IMR-90 (cell line): ENCODE data around the gene EPB41L3. TPM values are rescaled to one million over a fixed set of nuclear protein-coding genes. Genes with fewer than 3 reads are reported as not detected.

Experiments used
- ATAC-seq: fragments of 200-7000 bp; cut with Tn5 transposase; 2 replicates; pipeline ENCODE4 v1.9.1; 2020; ENCODE audit warnings: low read depth, mild to moderate bottlenecking, moderate library complexity
- BruUV-seq: library from RNA; stranded (reverse); fragments of 400-500 nt; replicated peaks from 2 replicates; lab custom pipeline; 2021; lab: Mats Ljungman, UMichigan
- CTCF ChIA-PET: fragments of 300-600 bp; formaldehyde crosslinking; extraction: SDS; loops from one replicate; lab custom pipeline; 2021; ENCODE audit warnings: antibody characterized with exemption; lab: Yijun Ruan, JAX
- POLR2A ChIA-PET: fragments of 300-600 bp; sonication (Branson Sonifier 250); formaldehyde crosslinking; loops from one replicate; lab custom pipeline; 2022; ENCODE audit warnings: antibody characterized with exemption; ENCODE audit not compliant: unreplicated experiment; lab: Charles Lee
- DNase-seq: peaks from one replicate; pipeline ENCODE4 v3.0.0; 2013
- H2AFZ ChIP-seq: replicated peaks from 2 replicates; pipeline ENCODE3; 2013; ENCODE audit warnings: low read length, mild to moderate bottlenecking; ENCODE audit not compliant: poor library complexity
- H2AK5ac ChIP-seq: 2 replicates; pipeline ENCODE4 v1.6.1; 2013; ENCODE audit warnings: low read depth, low read length, inconsistent platforms
- H2AK9ac ChIP-seq: replicated peaks from 2 replicates; pipeline ENCODE3; 2013; ENCODE audit warnings: mild to moderate bottlenecking, low read depth, low read length, moderate library complexity; ENCODE audit not compliant: poor library complexity
- H2BK120ac ChIP-seq: 2 replicates; pipeline ENCODE4 v1.6.1; 2013; ENCODE audit warnings: low read depth, low read length, inconsistent platforms
- H2BK15ac ChIP-seq: 3 replicates; pipeline ENCODE4 v1.6.1; 2013; ENCODE audit warnings: low read depth, low read length, inconsistent platforms
- H2BK20ac ChIP-seq: 2 replicates; pipeline ENCODE4 v1.6.1; 2013; ENCODE audit warnings: low read depth, mild to moderate bottlenecking, inconsistent platforms, low read length, moderate library complexity
- H2BK5ac ChIP-seq: 2 replicates; pipeline ENCODE4 v1.6.1; 2013; ENCODE audit warnings: mild to moderate bottlenecking, low read depth, low read length, inconsistent platforms; ENCODE audit not compliant: poor library complexity, severe bottlenecking
- H3K14ac ChIP-seq: replicated peaks from 2 replicates; pipeline ENCODE4 v1.6.1; 2013; ENCODE audit warnings: low read depth, low read length, inconsistent platforms
- H3K18ac ChIP-seq: 2 replicates; pipeline ENCODE4 v1.6.1; 2013; ENCODE audit warnings: low read depth, low read length, control low read depth
- H3K23ac ChIP-seq: 2 replicates; pipeline ENCODE4 v1.6.1; 2013; ENCODE audit warnings: low read depth, low read length, inconsistent platforms
- H3K27ac ChIP-seq: 2 replicates; pipeline ENCODE4 v1.5.1; 2013; ENCODE audit warnings: mild to moderate bottlenecking, control low read depth, low read length; ENCODE audit not compliant: insufficient read depth
- H3K27me3 ChIP-seq: 2 replicates; pipeline ENCODE4 v1.6.1; 2013; ENCODE audit warnings: low read length; ENCODE audit not compliant: control insufficient read depth, insufficient read depth
- H3K36me3 ChIP-seq: 2 replicates; pipeline ENCODE4 v1.6.1; 2013; ENCODE audit warnings: low read length, mixed read lengths; ENCODE audit not compliant: control insufficient read depth, insufficient read depth
- H3K4ac ChIP-seq: 2 replicates; pipeline ENCODE4 v1.6.1; 2013; ENCODE audit warnings: low read depth, low read length, inconsistent platforms
- H3K4me1 ChIP-seq: 2 replicates; pipeline ENCODE4 v1.6.1; 2013; ENCODE audit warnings: low read length, mixed read lengths; ENCODE audit not compliant: control insufficient read depth, insufficient read depth
- H3K4me2 ChIP-seq: 2 replicates; pipeline ENCODE4 v1.6.1; 2013; ENCODE audit warnings: low read depth, mild to moderate bottlenecking, control low read depth, low read length, moderate library complexity
- H3K4me3 ChIP-seq: 2 replicates; pipeline ENCODE4 v1.5.1; 2013; ENCODE audit warnings: low read depth, mild to moderate bottlenecking, control low read depth, low read length, moderate library complexity; ENCODE audit not compliant: insufficient read depth
- H3K56ac ChIP-seq: 2 replicates; pipeline ENCODE4 v1.6.1; 2013; ENCODE audit warnings: low read length, inconsistent platforms; ENCODE audit not compliant: insufficient read depth; ENCODE audit errors: extremely low read depth
- H3K79me1 ChIP-seq, 2 experiments: 2 replicates each; pipeline ENCODE4 v1.6.1; 2013; ENCODE audit warnings: low read length in 2 of 2, inconsistent platforms in 1 of 2, low read depth in 1 of 2
- H3K9ac ChIP-seq: 2 replicates; pipeline ENCODE4 v1.6.1; 2013; ENCODE audit warnings: low read depth, low read length, control low read depth
- H3K9me1 ChIP-seq: 2 replicates; pipeline ENCODE4 v1.6.1; 2013; ENCODE audit warnings: low read length, inconsistent platforms; ENCODE audit not compliant: insufficient read depth
- H3K9me3 ChIP-seq: 2 replicates; pipeline ENCODE4 v1.6.1; 2013; ENCODE audit warnings: low read length; ENCODE audit not compliant: control insufficient read depth, insufficient read depth
- H4K20me1 ChIP-seq: 2 replicates; pipeline ENCODE4 v1.6.1; 2013; ENCODE audit warnings: low read length, inconsistent platforms; ENCODE audit not compliant: insufficient read depth
- H4K5ac ChIP-seq: 2 replicates; pipeline ENCODE4 v1.6.1; 2013; ENCODE audit warnings: mild to moderate bottlenecking, low read depth, low read length, control low read depth
- H4K8ac ChIP-seq, 2 experiments: 2 replicates each; pipeline ENCODE4 v1.6.1; 2013; ENCODE audit warnings: low read depth in 2 of 2, low read length in 2 of 2, control low read depth in 1 of 2, inconsistent platforms in 1 of 2
- H4K91ac ChIP-seq: 2 replicates; pipeline ENCODE4 v1.6.1; 2013; ENCODE audit warnings: low read depth, low read length, inconsistent platforms; ENCODE audit not compliant: insufficient read depth
- CHD1 ChIP-seq: IDR thresholded peaks from 2 replicates; pipeline ENCODE4 v1.6.1; 2012; ENCODE audit warnings: low read depth, low read length, improper control_type of control experiment
- RAD21 ChIP-seq: IDR thresholded peaks from 2 replicates; pipeline ENCODE4 v1.6.1; 2012; ENCODE audit warnings: low read length, improper control_type of control experiment
- SMC3 ChIP-seq: fragments of 150-350 bp; IDR thresholded peaks from 2 replicates; pipeline ENCODE4 v1.6.1; 2016; ENCODE audit warnings: low read depth, mild to moderate bottlenecking, antibody characterized with exemption, low read length, moderate library complexity
- WGBS, 2 experiments: methylation state at CpG; one replicate each; pipeline versions ENCODE4 v1.1.5 to v1.1.7; 2013; ENCODE audit warnings: missing lambda C conversion rate in 2 of 2; ENCODE audit not compliant: insufficient read length in 1 of 2; ENCODE audit errors: extremely low coverage in 2 of 2; 5-methylcytosine and 5-hydroxymethylcytosine counted together
- dilution Hi-C: fragments of 300-500 bp; cut with HindIII; formaldehyde crosslinking; loops from one replicate; pipeline ENCODE4 v1.14.3; 2018; ENCODE audit warnings: low sequenced_read_pairs; ENCODE audit not compliant: unreplicated experiment
- in situ Hi-C: fragments of 300-500 bp; cut with MboI; formaldehyde crosslinking; loops from 3 replicates; pipeline ENCODE4 v1.14.3; 2019; ENCODE audit warnings: low sequenced_read_pairs, inconsistent platforms, mixed read lengths
- intact Hi-C: fragments of 100-400 bp; cut with micrococcal nuclease; formaldehyde crosslinking; loops from 2 replicates; pipeline ENCODE4 v1.10.0; 2022
- polyA plus RNA-seq, 3 experiments: library from polyadenylated mRNA; depleted of rRNA; stranded (reverse); fragments of >200 nt; gene quantifications; 2 replicates each; pipeline ENCODE4 v1.2.3, GENCODE V29; 2012; ENCODE audit warnings: low replicate concordance in 1 of 3
- total RNA-seq: library from RNA; depleted of rRNA; stranded (reverse); fragments of >200 nt; gene quantifications from 2 replicates; pipeline ENCODE4 v1.2.3, GENCODE V29; 2012
- TF ChIP-seq, protein P1 (sequence below): conservative IDR thresholded peaks from 2 replicates; pipeline ENCODE4 v1.5.1; 2012; ENCODE audit warnings: mild to moderate bottlenecking, low read depth, low read length, improper control_type of control experiment

Gene EPB41L3
- total and polyA plus RNA-seq, 2 of the 4 experiments (the other 2 are of a cell fraction): 36.6 to 70.3 TPM

DNA sequence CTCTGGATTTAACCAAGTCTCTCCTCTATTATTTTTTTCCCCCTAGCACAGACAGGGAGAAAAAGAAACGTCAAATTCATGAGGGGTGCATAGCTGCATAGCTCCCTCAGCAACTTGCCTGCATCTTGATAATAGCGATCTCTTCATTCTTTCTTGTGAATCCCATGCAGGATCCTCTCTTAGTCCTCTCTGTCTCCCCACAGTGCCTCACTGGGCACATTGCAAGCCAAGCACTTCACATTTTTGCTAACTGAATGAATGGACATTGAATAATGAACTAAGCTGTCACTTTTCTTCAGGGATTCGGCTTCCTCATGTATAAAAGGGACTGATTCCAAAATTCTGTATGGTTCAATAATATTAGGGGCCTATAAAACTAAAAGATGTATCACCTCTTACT is 2.9 kb upstream of the EPB41L3 start:
- no peak overlapping the region for H3K4me3 ChIP-seq
- dilution Hi-C loops: no loop called here

More for the DNA sequence above, 2.9 kb upstream of the EPB41L3 start:
- Histone ChIP-seq H3K27ac (no peak overlapping the region), H2AFZ (peak overlapping the region; percentile 33), H3K9me1 (no peaks in the 10 kb centered on the region), H2AK9ac (no peak overlapping the region), H3K4ac (no peak overlapping the region), H3K18ac (no peak overlapping the region), H3K9ac (no peak overlapping the region), H4K5ac (no peak overlapping the region), H3K14ac (no peak overlapping the region), H3K4me2 (no peak overlapping the region), H2BK120ac (no peak overlapping the region), H4K20me1 (no peaks in the 10 kb centered on the region), H3K79me1 (no peaks in the 10 kb centered on the region; a peak in 1 of 4 replicates), H3K27me3 (no peaks in the 10 kb centered on the region; the same call in 1 of the 2 replicates), H3K36me3 (no peaks in the 10 kb centered on the region), H3K4me1 (no peaks in the 10 kb centered on the region), H3K9me3 (no peaks in the 10 kb centered on the region), H3K56ac (no peak overlapping the region), H2BK15ac (no peak overlapping the region), H2AK5ac (no peak overlapping the region), H2BK20ac (no peak overlapping the region), H2BK5ac (no peak overlapping the region), H4K8ac (no peak overlapping the region), H4K91ac (no peak overlapping the region), H3K23ac (no peak overlapping the region)
- in situ Hi-C loops (no loop called here), intact Hi-C loops (loop anchor here (1.0 to 2.0 kb wide), 3 partner anchors 90 to 250 kb away; no protein-coding TSS in a partner anchor)
- TF ChIP-seq, protein P1, sequence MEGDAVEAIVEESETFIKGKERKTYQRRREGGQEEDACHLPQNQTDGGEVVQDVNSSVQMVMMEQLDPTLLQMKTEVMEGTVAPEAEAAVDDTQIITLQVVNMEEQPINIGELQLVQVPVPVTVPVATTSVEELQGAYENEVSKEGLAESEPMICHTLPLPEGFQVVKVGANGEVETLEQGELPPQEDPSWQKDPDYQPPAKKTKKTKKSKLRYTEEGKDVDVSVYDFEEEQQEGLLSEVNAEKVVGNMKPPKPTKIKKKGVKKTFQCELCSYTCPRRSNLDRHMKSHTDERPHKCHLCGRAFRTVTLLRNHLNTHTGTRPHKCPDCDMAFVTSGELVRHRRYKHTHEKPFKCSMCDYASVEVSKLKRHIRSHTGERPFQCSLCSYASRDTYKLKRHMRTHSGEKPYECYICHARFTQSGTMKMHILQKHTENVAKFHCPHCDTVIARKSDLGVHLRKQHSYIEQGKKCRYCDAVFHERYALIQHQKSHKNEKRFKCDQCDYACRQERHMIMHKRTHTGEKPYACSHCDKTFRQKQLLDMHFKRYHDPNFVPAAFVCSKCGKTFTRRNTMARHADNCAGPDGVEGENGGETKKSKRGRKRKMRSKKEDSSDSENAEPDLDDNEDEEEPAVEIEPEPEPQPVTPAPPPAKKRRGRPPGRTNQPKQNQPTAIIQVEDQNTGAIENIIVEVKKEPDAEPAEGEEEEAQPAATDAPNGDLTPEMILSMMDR: peak; percentile 61
- TF ChIP-seq RAD21 (peak; percentile 68), CHD1 (no peak), SMC3 (peak; percentile 58)
- ChIA-PET CTCF (interaction anchor here (0.6 to 1.2 kb wide), 2 partner anchors 27 to 225 kb away, joined by 3 to 4 read pairs; no protein-coding TSS in a partner anchor), POLR2A (no interaction called here)
- no TSS peak for BruUV-seq
- 0% methylated on average over 1 of the region's 3 CpGs; no CpG with 5 or more reads in 1 of the 2 experiments for WGBS, 2 experiments
- peak; percentile 54 for ATAC-seq
- peak; percentile 62 for DNase-seq
